SU-DHL-6 (cell line): ENCODE measurements around the gene ITPRIP.

Experiments
- CTCF ChIP-seq: fragments of 200-600 bp; sonication (generic); IDR thresholded peaks from one replicate; pipeline ENCODE4 v1.5.1; 2017; ENCODE audit warnings: antibody characterized with exemption, mild to moderate bottlenecking, low read length, moderate library complexity; ENCODE audit not compliant: insufficient read depth, poor library complexity, severe bottlenecking
- EZH2phosphoT487 ChIP-seq: fragments of 200-600 bp; sonication (generic), shearing (Covaris generic); conservative IDR thresholded peaks from 2 replicates; pipeline ENCODE4 v1.6.1; 2018; ENCODE audit warnings: mild to moderate bottlenecking, antibody characterized with exemption, low read length, moderate library complexity, mixed read lengths

- peak; percentile 13 for TF ChIP-seq CTCF
- TF ChIP-seq EZH2phosphoT487: no peak
Measured at GRCh38 chr10:104350127-104350635, 11.9 kb upstream of the ITPRIP start.
